ENCODE data around the gene CHCHD6. TPM values are rescaled to one million over a fixed set of nuclear protein-coding genes. Genes with fewer than 3 reads are reported as not detected.

The CHCHD6 gene
- total RNA-seq, 3 donors from 2014 or later (not counting 1 experiment from before 2014, with no cell fraction given) = 5.3 to 9.9 (median 8.3) TPM

DNA sequence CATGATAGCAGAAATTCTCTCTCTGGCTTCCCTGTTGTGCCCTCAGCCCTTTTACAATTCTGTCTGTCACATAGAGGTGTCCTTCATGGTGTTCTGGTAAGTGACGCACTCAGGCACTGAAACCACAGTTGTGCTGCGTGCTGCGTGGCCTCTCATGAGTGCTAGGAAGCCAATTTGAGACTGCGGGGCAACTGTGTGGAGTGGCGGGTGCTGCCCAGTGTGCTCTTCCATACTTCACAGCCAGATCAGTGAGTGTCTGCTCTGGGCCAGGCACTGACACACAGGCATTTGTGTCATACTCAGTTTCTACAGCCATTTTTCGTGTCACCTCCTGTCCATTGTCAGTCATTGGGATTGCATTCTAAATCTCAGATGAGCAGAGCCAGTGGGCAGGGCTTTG is 145.7 kb downstream of the CHCHD6 start:
- TF ChIP-seq, protein P1, sequence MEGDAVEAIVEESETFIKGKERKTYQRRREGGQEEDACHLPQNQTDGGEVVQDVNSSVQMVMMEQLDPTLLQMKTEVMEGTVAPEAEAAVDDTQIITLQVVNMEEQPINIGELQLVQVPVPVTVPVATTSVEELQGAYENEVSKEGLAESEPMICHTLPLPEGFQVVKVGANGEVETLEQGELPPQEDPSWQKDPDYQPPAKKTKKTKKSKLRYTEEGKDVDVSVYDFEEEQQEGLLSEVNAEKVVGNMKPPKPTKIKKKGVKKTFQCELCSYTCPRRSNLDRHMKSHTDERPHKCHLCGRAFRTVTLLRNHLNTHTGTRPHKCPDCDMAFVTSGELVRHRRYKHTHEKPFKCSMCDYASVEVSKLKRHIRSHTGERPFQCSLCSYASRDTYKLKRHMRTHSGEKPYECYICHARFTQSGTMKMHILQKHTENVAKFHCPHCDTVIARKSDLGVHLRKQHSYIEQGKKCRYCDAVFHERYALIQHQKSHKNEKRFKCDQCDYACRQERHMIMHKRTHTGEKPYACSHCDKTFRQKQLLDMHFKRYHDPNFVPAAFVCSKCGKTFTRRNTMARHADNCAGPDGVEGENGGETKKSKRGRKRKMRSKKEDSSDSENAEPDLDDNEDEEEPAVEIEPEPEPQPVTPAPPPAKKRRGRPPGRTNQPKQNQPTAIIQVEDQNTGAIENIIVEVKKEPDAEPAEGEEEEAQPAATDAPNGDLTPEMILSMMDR (IDR thresholded peaks at IDR 0.05) = no peak
- Histone ChIP-seq H3K4me3 (ENCODE audit: low read length) (no peak overlapping the region), H3K27ac (ENCODE audit: low read length) (no peak overlapping the region), H3K9me3 (ENCODE audit: control insufficient read depth, insufficient read depth, low read length) (no peaks in the 10 kb centered on the region), H3K36me3 (ENCODE audit: control insufficient read depth, insufficient read depth, low read length) (no peaks in the 10 kb centered on the region), H3K4me1 (ENCODE audit: control insufficient read depth, insufficient read depth, low read length) (no peaks in the 10 kb centered on the region), H3K27me3 (ENCODE audit: control insufficient read depth, insufficient read depth, low read length) (no peaks in the 10 kb centered on the region)
- no peak for DNase-seq
- H3K4me1 Mint-ChIP-seq = no peaks in the 10 kb centered on the region
- H3K27ac Mint-ChIP-seq = no peak overlapping the region
- no peak overlapping the region for H3K4me3 Mint-ChIP-seq
- intact Hi-C loops (cut with micrococcal nuclease) = no loop called here
- no peak for ATAC-seq
- no peaks in the 10 kb centered on the region for H3K9me3 Mint-ChIP-seq
- H3K27me3 Mint-ChIP-seq (ENCODE audit: low read depth in 2 of 2) = peaks cover 0 to 2% of the 10 kb centered on the region in 2 donors
- 88% methylated on average over 6 of the region's 6 CpGs for WGBS (ENCODE audit: insufficient coverage)
- no peaks in the 10 kb centered on the region for H3K36me3 Mint-ChIP-seq

DNA sequence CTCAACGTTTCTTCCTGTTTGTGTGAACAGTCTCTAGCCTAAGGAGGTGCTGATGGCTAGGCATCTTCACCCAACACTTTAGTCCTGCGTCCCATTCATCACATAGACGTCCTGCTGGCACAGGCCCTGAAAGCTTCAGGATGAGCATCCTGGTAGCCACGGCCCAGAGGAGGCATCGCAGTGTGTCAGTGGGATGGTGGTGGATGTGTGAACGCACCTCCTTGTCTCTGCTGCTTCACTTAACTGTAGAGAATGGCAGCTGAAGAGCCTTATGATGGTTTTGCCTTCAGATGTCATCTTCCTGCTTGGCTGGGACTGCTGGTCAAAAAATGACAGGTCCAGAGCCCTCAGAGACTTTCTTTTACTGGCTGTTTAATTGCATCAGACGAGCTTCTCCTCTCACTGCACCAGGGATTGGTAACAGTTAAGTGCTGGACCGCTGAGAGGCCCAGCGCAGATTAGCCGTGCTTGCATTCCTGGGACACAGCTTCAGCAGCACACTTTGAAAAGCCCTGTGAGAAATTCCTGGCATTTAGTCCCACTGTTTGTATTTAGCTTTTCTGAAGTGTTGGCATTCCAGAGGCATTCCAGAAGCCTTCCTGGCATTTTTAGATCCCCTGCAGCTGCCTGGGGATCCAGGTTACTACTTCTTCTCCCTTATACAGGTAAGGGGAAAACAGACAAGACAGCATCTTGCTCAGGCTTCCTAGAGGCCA is 146.5 kb downstream of the CHCHD6 start:
- no peak for ATAC-seq
- intact Hi-C loops (cut with micrococcal nuclease) = no loop called here
- H3K27ac Mint-ChIP-seq = no peak overlapping the region

DNA sequence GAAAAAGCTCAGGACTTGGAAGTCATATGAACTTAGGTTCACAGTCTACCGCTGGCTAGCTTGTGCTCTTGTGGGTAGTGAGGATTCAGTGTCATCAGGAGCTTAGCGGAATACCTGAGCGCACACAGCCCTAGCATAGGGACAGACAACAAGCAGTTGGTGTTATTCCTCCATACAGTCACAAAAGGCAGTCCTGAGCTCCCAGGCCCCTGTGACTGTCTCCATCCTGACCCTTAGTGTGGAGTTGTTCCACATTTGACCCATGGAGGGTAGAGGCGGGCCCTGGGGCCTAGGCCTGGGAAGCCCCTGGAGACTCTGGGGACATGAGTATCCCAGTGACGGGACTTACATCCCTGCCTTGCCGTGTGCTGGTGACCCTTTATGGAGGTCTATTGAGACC is 147.3 kb downstream of the CHCHD6 start:
- no peaks in the 10 kb centered on the region for H3K9me3 ChIP-seq (ENCODE audit: control insufficient read depth, insufficient read depth, low read length)
- no peaks in the 10 kb centered on the region for H3K27me3 ChIP-seq (ENCODE audit: control insufficient read depth, insufficient read depth, low read length)
- H3K36me3 Mint-ChIP-seq = no peaks in the 10 kb centered on the region
- no peaks in the 10 kb centered on the region for H3K4me1 ChIP-seq (ENCODE audit: control insufficient read depth, insufficient read depth, low read length)
- peaks cover 0 to 2% of the 10 kb centered on the region in 2 donors for H3K27me3 Mint-ChIP-seq (ENCODE audit: low read depth in 2 of 2)
- WGBS (ENCODE audit: insufficient coverage) = 92% methylated on average over 6 of the region's 6 CpGs
- H3K36me3 ChIP-seq (ENCODE audit: control insufficient read depth, insufficient read depth, low read length) = no peaks in the 10 kb centered on the region
- intact Hi-C loops (cut with micrococcal nuclease) = no loop called here
- no peaks in the 10 kb centered on the region for H3K4me1 Mint-ChIP-seq
- TF ChIP-seq, protein P1 (IDR thresholded peaks at IDR 0.05) = no peak
- H3K9me3 Mint-ChIP-seq = no peaks in the 10 kb centered on the region
- no peak overlapping the region for H3K27ac Mint-ChIP-seq
- no peak overlapping the region for H3K4me3 ChIP-seq (ENCODE audit: low read length)
- no peak for ATAC-seq
- no peak overlapping the region for H3K27ac ChIP-seq (ENCODE audit: low read length)
- no peak for DNase-seq
- H3K4me3 Mint-ChIP-seq = no peak overlapping the region

More for the DNA sequence above, 146.5 kb downstream of the CHCHD6 start:
- Mint-ChIP-seq H3K4me3 (no peak overlapping the region), H3K9me3 (no peaks in the 10 kb centered on the region), H3K27me3 (ENCODE audit: low read depth in 2 of 2) (peaks cover 0 to 2% of the 10 kb centered on the region in 2 donors), H3K36me3 (no peaks in the 10 kb centered on the region), H3K4me1 (no peaks in the 10 kb centered on the region)
- no peaks in the 10 kb centered on the region for H3K27me3 ChIP-seq (ENCODE audit: control insufficient read depth, insufficient read depth, low read length)
- H3K36me3 ChIP-seq (ENCODE audit: control insufficient read depth, insufficient read depth, low read length) = no peaks in the 10 kb centered on the region
- H3K9me3 ChIP-seq (ENCODE audit: control insufficient read depth, insufficient read depth, low read length) = no peaks in the 10 kb centered on the region
- TF ChIP-seq, protein P1 (IDR thresholded peaks at IDR 0.05) = no peak
- no peak overlapping the region for H3K4me3 ChIP-seq (ENCODE audit: low read length)
- no peak overlapping the region for H3K27ac ChIP-seq (ENCODE audit: low read length)
- DNase-seq = no peak
- H3K4me1 ChIP-seq (ENCODE audit: control insufficient read depth, insufficient read depth, low read length) = no peaks in the 10 kb centered on the region
- WGBS (ENCODE audit: insufficient coverage) = 92% methylated on average over 10 of the region's 10 CpGs

DNA sequence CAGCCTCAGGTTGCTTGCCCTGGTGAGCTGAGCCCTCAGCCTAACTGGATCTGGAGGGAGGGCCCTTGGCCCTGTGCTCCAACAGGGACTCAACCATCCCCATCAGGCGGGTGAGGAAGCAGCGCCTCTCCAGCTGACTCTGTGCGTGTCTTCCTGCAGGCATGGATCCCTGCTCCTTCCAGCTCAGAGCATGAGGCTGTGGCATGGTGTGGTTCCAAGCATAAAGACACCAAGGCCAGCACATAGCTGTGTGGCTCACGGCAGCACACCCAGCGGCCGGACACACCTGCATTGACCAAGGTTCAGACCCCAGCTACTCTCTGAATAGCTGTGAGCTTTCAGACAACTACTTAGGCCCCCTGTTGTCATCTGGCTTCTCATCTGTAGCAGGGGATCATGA is 147.9 kb downstream of the CHCHD6 start:
- H3K36me3 Mint-ChIP-seq = no peaks in the 10 kb centered on the region

More for the DNA sequence above, 147.9 kb downstream of the CHCHD6 start:
- ATAC-seq = no peak
- no peaks in the 10 kb centered on the region for H3K4me1 Mint-ChIP-seq
- no peaks in the 10 kb centered on the region for H3K36me3 ChIP-seq (ENCODE audit: control insufficient read depth, insufficient read depth, low read length)
- H3K27me3 ChIP-seq (ENCODE audit: control insufficient read depth, insufficient read depth, low read length) = no peaks in the 10 kb centered on the region
- no peaks in the 10 kb centered on the region for H3K4me1 ChIP-seq (ENCODE audit: control insufficient read depth, insufficient read depth, low read length)
- 94% methylated on average over 6 of the region's 6 CpGs for WGBS (ENCODE audit: insufficient coverage)
- TF ChIP-seq, protein P1 (IDR thresholded peaks at IDR 0.05) = no peak
- DNase-seq = no peak
- H3K4me3 ChIP-seq (ENCODE audit: low read length) = no peak overlapping the region
- no peaks in the 10 kb centered on the region for H3K9me3 Mint-ChIP-seq
- intact Hi-C loops (cut with micrococcal nuclease) = no loop called here
- peaks cover 0 to 2% of the 10 kb centered on the region in 2 donors for H3K27me3 Mint-ChIP-seq (ENCODE audit: low read depth in 2 of 2)
- no peak overlapping the region for H3K27ac ChIP-seq (ENCODE audit: low read length)
- H3K27ac Mint-ChIP-seq = no peak overlapping the region
- no peaks in the 10 kb centered on the region for H3K9me3 ChIP-seq (ENCODE audit: control insufficient read depth, insufficient read depth, low read length)
- H3K4me3 Mint-ChIP-seq = no peak overlapping the region
